ENCODE data around the gene GCNT1. TPM values are rescaled to one million over a fixed set of nuclear protein-coding genes. Genes with fewer than 3 reads are reported as not detected.
"Not testable (repeated sequence)": the region's sequence is repeated elsewhere in the genome, so short reads cannot be mapped to it uniquely, and the experiment has no call there.

The GCNT1 gene
- total RNA-seq, 2 donors from 2014 or later, result 70.6 to 76.1 TPM

GRCh38 chr9:76486151-76486550, 27.2 kb downstream of the GCNT1 start:
- no peak for DNase-seq
- H3K4me3 Mint-ChIP-seq, result no peak overlapping the region
- H3K4me1 Mint-ChIP-seq, result peaks cover 26% of the 10 kb centered on the region
- no peak overlapping the region for H3K4me3 ChIP-seq (ENCODE audit: low read length)
- peaks cover 66% of the 10 kb centered on the region for H3K36me3 ChIP-seq (ENCODE audit: control insufficient read depth, insufficient read depth, low read length)
- H3K27me3 Mint-ChIP-seq (ENCODE audit: insufficient read depth), result no peaks in the 10 kb centered on the region
- no peak overlapping the region for H3K27ac Mint-ChIP-seq
- H3K27ac ChIP-seq (ENCODE audit: low read depth, low read length), result no peak overlapping the region
- peaks cover 70% of the 10 kb centered on the region for H3K36me3 Mint-ChIP-seq (ENCODE audit: low read depth)
- no peaks in the 10 kb centered on the region for H3K4me1 ChIP-seq (ENCODE audit: control insufficient read depth, insufficient read depth, low read length)
- H3K9me3 ChIP-seq (ENCODE audit: control insufficient read depth, low read length), result peaks cover 36% of the 10 kb centered on the region
- 95 to 100% methylated on average over 1 to 2 of the region's 2 CpGs for WGBS, 2 experiments (ENCODE audit: insufficient coverage in 1 of 2, insufficient read length in 1 of 2)
- H3K9ac ChIP-seq (ENCODE audit: extremely low read depth, low read length, poor library complexity, severe bottlenecking), result no peak overlapping the region
- peaks cover 20% of the 10 kb centered on the region for H3K9me3 Mint-ChIP-seq
- H3K27me3 ChIP-seq (ENCODE audit: control insufficient read depth, insufficient read depth, low read length, poor library complexity, severe bottlenecking), result no peaks in the 10 kb centered on the region
- no peak for TF ChIP-seq CTCF (conservative IDR thresholded peaks at IDR 0.05)

GRCh38 chr9:76490249-76490990, 31.4 kb downstream of the GCNT1 start:
- Histone ChIP-seq H3K27ac (ENCODE audit: low read depth, low read length) (no peak overlapping the region), H3K9ac (ENCODE audit: extremely low read depth, low read length, poor library complexity, severe bottlenecking) (no peak overlapping the region), H3K27me3 (ENCODE audit: control insufficient read depth, insufficient read depth, low read length, poor library complexity, severe bottlenecking) (no peaks in the 10 kb centered on the region), H3K4me1 (ENCODE audit: control insufficient read depth, insufficient read depth, low read length) (peaks cover 18% of the 10 kb centered on the region), H3K4me3 (ENCODE audit: low read length) (peak overlapping the region; percentile 38), H3K36me3 (ENCODE audit: control insufficient read depth, insufficient read depth, low read length) (peaks cover 49% of the 10 kb centered on the region), H3K9me3 (ENCODE audit: control insufficient read depth, low read length) (peaks cover 27% of the 10 kb centered on the region)
- 75 to 91% methylated on average over 4 to 6 of the region's 6 CpGs for WGBS, 2 experiments (ENCODE audit: insufficient coverage in 1 of 2, insufficient read length in 1 of 2)
- no peak for TF ChIP-seq CTCF (conservative IDR thresholded peaks at IDR 0.05)
- DNase-seq, result no peak
- Mint-ChIP-seq H3K9me3 (peaks cover 19% of the 10 kb centered on the region), H3K27ac (peak overlapping the region; percentile 49), H3K4me1 (peaks cover 56% of the 10 kb centered on the region), H3K27me3 (ENCODE audit: insufficient read depth) (no peaks in the 10 kb centered on the region), H3K4me3 (no peak overlapping the region), H3K36me3 (ENCODE audit: low read depth) (peaks cover 76% of the 10 kb centered on the region)

- peak overlapping the region; percentile 49 for H3K27ac Mint-ChIP-seq
- peaks cover 27% of the 10 kb centered on the region for H3K9me3 ChIP-seq (ENCODE audit: control insufficient read depth, low read length)
- not testable (repeated sequence) for DNase-seq; H3K9ac ChIP-seq (ENCODE audit: extremely low read depth, low read length, poor library complexity, severe bottlenecking); H3K27ac ChIP-seq (ENCODE audit: low read depth, low read length); H3K27me3 ChIP-seq (ENCODE audit: control insufficient read depth, insufficient read depth, low read length, poor library complexity, severe bottlenecking); H3K4me3 Mint-ChIP-seq; H3K27me3 Mint-ChIP-seq (ENCODE audit: insufficient read depth)
- peaks cover 53% of the 10 kb centered on the region for H3K36me3 ChIP-seq (ENCODE audit: control insufficient read depth, insufficient read depth, low read length)
- peaks cover 18% of the 10 kb centered on the region for H3K4me1 ChIP-seq (ENCODE audit: control insufficient read depth, insufficient read depth, low read length)
- peaks cover 55% of the 10 kb centered on the region for H3K4me1 Mint-ChIP-seq
- WGBS, 2 experiments (ENCODE audit: insufficient coverage in 1 of 2, insufficient read length in 1 of 2), result 91% methylated on average over 1 of the region's 1 CpG; no CpG with 5 or more reads in 1 of the 2 experiments
- H3K9me3 Mint-ChIP-seq, result peaks cover 20% of the 10 kb centered on the region
- peaks cover 75% of the 10 kb centered on the region for H3K36me3 Mint-ChIP-seq (ENCODE audit: low read depth)
- peak overlapping the region; percentile 38 for H3K4me3 ChIP-seq (ENCODE audit: low read length)
Observed at GRCh38 chr9:76491056-76491455, 32.1 kb downstream of the GCNT1 start.

GRCh38 chr9:76493496-76493895, 34.5 kb downstream of the GCNT1 start:
- not testable (repeated sequence) for H3K27me3 ChIP-seq (ENCODE audit: control insufficient read depth, insufficient read depth, low read length, poor library complexity, severe bottlenecking); H3K27ac ChIP-seq (ENCODE audit: low read depth, low read length); H3K4me3 ChIP-seq (ENCODE audit: low read length); H3K9ac ChIP-seq (ENCODE audit: extremely low read depth, low read length, poor library complexity, severe bottlenecking); H3K27me3 Mint-ChIP-seq (ENCODE audit: insufficient read depth); DNase-seq
- Mint-ChIP-seq H3K27ac (peak overlapping the region; percentile 18), H3K4me1 (peaks cover 47% of the 10 kb centered on the region), H3K36me3 (ENCODE audit: low read depth) (peaks cover 71% of the 10 kb centered on the region), H3K9me3 (peaks cover 17% of the 10 kb centered on the region), H3K4me3 (peak overlapping the region; percentile 18)
- 68% methylated on average over 1 of the region's 1 CpG; no CpG with 5 or more reads in 1 of the 2 experiments for WGBS, 2 experiments (ENCODE audit: insufficient coverage in 1 of 2, insufficient read length in 1 of 2)
- Histone ChIP-seq H3K36me3 (ENCODE audit: control insufficient read depth, insufficient read depth, low read length) (peaks cover 52% of the 10 kb centered on the region), H3K4me1 (ENCODE audit: control insufficient read depth, insufficient read depth, low read length) (peaks cover 18% of the 10 kb centered on the region), H3K9me3 (ENCODE audit: control insufficient read depth, low read length) (peaks cover 11% of the 10 kb centered on the region)
